Nephron progenitor cell (in vitro differentiated cells): ENCODE data around the gene UBE2J2.

Experiments
- DNase-seq: peaks from one replicate; pipeline ENCODE4 v3.0.0; 2021
- H3K27ac Mint-ChIP-seq: 2 replicates; pipeline ENCODE4 v1.8.0; 2021; ENCODE audit warnings: mild to moderate bottlenecking, moderate library complexity, mixed read lengths
- H3K27me3 Mint-ChIP-seq: 2 replicates; pipeline ENCODE4 v1.8.0; 2021; ENCODE audit warnings: mild to moderate bottlenecking, low read depth, mixed read lengths; ENCODE audit not compliant: poor library complexity
- H3K36me3 Mint-ChIP-seq: 2 replicates; pipeline ENCODE4 v1.8.0; 2021; ENCODE audit warnings: low read depth, mixed read lengths
- H3K4me1 Mint-ChIP-seq: 2 replicates; pipeline ENCODE4 v1.8.0; 2021; ENCODE audit warnings: mixed read lengths
- H3K4me3 Mint-ChIP-seq: 2 replicates; pipeline ENCODE4 v1.8.0; 2021; ENCODE audit warnings: mild to moderate bottlenecking, moderate library complexity, mixed read lengths
- H3K9me3 Mint-ChIP-seq: 2 replicates; pipeline ENCODE4 v1.8.0; 2021; ENCODE audit warnings: mild to moderate bottlenecking, moderate library complexity, mixed read lengths
- TF ChIP-seq, protein P1 (sequence below): fragments of 200-600 bp; sonication (generic); IDR thresholded peaks from 2 replicates; pipeline ENCODE4 v1.5.0; 2021; ENCODE audit warnings: antibody characterized with exemption

The UBE2J2 gene

DNA sequence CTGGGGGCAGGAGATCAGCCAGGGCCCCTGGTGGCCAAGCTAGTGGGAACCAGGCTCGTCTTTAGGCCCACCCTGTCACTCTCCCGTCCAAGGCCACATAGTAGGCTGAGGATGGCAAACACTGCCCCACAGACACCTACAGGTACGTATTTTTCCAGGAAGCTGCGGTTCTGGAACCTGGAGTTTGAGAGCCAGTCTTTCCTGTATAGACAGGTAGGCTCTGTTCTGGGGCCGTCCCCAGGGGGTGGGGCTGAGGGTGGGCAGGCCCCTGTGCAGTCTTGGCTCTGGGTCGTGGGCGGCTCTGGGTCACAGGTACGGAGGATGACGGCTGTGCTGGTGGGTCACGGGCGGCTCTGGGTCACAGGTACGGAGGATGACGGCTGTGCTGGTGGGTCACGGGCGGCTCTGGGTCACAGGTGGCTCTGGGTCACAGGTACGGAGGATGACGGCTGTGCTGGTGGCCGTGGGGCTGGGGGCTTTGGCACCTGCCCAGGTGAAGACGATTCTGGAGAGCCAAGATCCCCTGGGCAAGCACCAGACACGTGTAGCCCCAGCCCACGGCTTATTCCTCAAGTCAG is 36.9 kb upstream of the UBE2J2 start:
- TF ChIP-seq, protein P1, sequence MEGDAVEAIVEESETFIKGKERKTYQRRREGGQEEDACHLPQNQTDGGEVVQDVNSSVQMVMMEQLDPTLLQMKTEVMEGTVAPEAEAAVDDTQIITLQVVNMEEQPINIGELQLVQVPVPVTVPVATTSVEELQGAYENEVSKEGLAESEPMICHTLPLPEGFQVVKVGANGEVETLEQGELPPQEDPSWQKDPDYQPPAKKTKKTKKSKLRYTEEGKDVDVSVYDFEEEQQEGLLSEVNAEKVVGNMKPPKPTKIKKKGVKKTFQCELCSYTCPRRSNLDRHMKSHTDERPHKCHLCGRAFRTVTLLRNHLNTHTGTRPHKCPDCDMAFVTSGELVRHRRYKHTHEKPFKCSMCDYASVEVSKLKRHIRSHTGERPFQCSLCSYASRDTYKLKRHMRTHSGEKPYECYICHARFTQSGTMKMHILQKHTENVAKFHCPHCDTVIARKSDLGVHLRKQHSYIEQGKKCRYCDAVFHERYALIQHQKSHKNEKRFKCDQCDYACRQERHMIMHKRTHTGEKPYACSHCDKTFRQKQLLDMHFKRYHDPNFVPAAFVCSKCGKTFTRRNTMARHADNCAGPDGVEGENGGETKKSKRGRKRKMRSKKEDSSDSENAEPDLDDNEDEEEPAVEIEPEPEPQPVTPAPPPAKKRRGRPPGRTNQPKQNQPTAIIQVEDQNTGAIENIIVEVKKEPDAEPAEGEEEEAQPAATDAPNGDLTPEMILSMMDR = no peak
- Mint-ChIP-seq H3K4me1 (peaks cover 26% of the 10 kb centered on the region), H3K4me3 (no peak overlapping the region), H3K9me3 (no peaks in the 10 kb centered on the region), H3K36me3 (peaks cover 7% of the 10 kb centered on the region), H3K27me3 (peaks cover 6% of the 10 kb centered on the region), H3K27ac (no peak overlapping the region)
- DNase-seq = no peak

DNA sequence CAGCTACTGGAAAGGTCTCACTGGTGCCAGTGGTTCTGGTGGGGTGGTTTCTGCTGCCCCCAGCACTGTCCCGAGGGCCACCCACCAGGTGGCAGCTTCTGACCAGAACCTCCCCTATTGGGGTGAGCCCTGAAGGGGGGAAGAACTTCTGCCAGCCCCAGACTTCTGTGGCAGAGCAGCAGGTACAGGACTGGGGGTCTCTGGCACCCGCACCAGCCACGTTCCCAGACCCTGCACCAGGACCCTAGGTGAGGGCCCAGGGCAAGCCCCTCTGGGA is 36.4 kb upstream of the UBE2J2 start:
- no peaks in the 10 kb centered on the region for H3K9me3 Mint-ChIP-seq
- no peak for DNase-seq
- no peak overlapping the region for H3K27ac Mint-ChIP-seq
- no peak overlapping the region for H3K4me3 Mint-ChIP-seq
- TF ChIP-seq, protein P1 = no peak
- peaks cover 6% of the 10 kb centered on the region for H3K36me3 Mint-ChIP-seq
- peaks cover 24% of the 10 kb centered on the region for H3K4me1 Mint-ChIP-seq
- H3K27me3 Mint-ChIP-seq = peaks cover 6% of the 10 kb centered on the region

DNA sequence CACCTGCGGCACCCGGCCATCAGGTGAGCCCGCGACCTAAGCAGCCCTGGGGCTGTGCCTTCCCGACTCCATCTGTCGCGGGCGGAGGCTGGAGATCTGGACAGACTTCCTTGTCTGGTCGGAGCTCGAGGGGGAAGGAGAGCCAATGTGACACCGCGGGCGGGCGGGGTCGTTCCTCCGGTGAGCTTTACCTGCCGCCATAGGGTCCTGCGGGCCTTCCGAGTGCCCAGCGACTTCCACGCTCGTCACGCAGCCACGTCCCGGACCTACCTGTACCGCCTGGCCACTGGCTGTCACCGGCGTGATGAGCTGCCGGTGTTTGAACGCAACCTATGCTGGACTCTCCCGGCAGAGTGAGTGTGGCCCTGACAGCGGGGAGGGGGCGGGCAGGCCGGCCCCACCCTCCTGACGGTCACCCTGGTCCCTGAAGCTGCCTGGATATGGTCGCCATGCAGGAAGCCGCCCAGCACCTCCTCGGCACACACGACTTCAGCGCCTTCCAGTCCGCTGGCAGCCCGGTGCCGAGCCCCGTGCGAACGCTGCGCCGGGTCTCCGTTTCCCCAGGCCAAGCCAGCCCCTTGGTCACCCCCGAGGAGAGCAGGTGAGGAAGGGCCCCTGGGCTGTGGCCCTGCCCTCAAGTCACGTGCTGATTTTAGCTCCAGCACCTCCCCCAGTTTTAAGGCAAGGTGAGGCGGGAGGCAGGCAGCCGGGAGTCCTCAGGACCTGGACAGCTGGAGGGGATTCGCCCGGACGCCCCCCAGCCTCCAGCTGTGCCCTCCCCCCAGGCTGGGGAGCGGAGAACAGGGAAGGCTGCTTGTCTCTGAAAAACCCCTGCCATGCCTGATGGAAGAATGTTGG is 35.8 kb upstream of the UBE2J2 start:
- Mint-ChIP-seq H3K9me3 (no peaks in the 10 kb centered on the region), H3K4me3 (peak overlapping the region; percentile 77), H3K27ac (no peak overlapping the region), H3K4me1 (peaks cover 26% of the 10 kb centered on the region), H3K27me3 (peaks cover 6% of the 10 kb centered on the region), H3K36me3 (peaks cover 6% of the 10 kb centered on the region)
- TF ChIP-seq, protein P1 = no peak
- DNase-seq = peak; percentile 34

DNA sequence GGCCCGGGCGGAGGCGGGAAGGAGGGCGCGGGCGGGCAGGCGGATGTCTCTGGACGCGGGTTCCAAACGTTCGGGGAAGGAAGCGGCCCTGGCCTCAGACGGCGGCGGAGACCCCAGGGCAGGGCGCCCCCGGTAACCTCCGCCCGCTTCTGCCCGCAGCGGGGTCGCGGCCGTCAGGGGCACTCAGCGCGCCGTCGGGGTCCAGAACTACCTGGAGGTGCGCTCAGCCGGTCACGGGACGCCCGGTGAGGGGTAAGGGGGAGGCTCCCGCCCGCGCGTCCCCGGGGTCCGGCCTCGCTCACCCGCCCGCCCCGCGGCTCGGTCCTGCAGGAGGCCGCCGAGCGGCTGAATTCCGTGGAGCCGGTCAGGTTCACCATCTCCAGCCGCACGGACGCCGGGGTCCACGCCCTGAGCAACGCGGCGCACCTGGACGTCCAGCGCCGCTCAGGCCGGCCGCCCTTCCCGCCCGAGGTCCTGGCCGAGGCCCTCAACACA is 35.1 kb upstream of the UBE2J2 start:
- peaks cover 6% of the 10 kb centered on the region for H3K27me3 Mint-ChIP-seq
- peak; percentile 49 for DNase-seq
- peaks cover 27% of the 10 kb centered on the region for H3K4me1 Mint-ChIP-seq
- TF ChIP-seq, protein P1 = no peak
- H3K4me3 Mint-ChIP-seq = peak overlapping the region; percentile 79
- peaks cover 6% of the 10 kb centered on the region for H3K36me3 Mint-ChIP-seq
- no peaks in the 10 kb centered on the region for H3K9me3 Mint-ChIP-seq
- no peak overlapping the region for H3K27ac Mint-ChIP-seq

DNA sequence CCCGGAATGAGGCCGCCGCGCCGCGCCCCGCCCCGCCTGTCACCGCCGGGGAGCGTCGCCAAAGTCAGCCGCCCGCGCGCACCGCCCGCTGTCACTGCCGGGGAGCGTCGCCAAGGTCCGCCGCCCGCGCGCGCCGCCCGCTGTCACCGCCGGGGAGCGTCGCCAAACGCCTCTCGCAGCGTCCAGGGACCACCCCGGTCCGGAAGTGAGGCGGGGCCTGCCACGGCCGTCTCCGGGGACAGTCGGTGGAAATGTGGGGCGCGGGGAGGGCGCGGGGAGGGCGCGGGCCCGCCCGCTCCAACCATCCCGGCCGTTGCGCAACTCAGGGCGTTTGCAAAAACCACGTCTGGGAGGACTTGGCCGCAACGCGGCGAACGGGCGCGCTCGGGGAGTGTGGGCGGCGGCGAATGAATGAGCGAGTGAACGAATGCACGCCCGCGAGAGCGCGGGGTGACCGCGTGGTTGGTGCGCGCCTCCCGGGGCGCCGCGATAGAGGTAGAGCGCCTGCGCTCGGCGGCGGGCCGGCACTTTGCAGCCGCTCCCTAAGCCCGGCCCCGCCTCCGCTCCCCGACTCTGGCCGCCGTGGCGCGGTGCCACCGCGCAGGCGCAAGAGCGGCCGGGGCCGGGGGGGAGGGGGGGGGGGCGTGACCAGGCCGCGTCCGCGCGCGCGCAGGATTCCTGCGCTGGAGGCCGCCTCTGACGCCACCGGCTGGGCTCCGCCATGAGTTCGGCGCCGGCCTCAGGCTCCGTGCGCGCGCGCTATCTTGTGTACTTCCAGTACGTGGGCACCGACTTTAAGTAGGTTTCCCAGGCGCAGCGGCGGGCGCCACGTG is 34.5 kb upstream of the UBE2J2 start, which contains the start of the genes ACAP3 and PUSL1:
TSS of gene ACAP3 (minus strand) at position 8 of the 833 bp plus-strand sequence. CDS start 115 bp downstream, outside the sequence.
TSS of gene PUSL1 (plus strand) at position 675 of the 833 bp plus-strand sequence. CDS start at position 722, 47 bp downstream.
- peaks cover 27% of the 10 kb centered on the region for H3K4me1 Mint-ChIP-seq
- H3K36me3 Mint-ChIP-seq = no peaks in the 10 kb centered on the region
- peak; percentile 86 for DNase-seq
- H3K27ac Mint-ChIP-seq = no peak within 1 kb of the TSS
- no peaks in the 10 kb centered on the region for H3K9me3 Mint-ChIP-seq
- peaks cover 6% of the 10 kb centered on the region for H3K27me3 Mint-ChIP-seq
- TF ChIP-seq, protein P1 = no peak
- H3K4me3 Mint-ChIP-seq = peak within 1 kb of the TSS; percentile 85
